ENCODE measurements around the gene ECSIT. TPM values are rescaled to one million over a fixed set of nuclear protein-coding genes. Genes with fewer than 3 reads are reported as not detected.

The ECSIT gene
- total and polyA plus RNA-seq, 2 experiments from 2014 or later = 36.6 to 66.5 TPM

DNA sequence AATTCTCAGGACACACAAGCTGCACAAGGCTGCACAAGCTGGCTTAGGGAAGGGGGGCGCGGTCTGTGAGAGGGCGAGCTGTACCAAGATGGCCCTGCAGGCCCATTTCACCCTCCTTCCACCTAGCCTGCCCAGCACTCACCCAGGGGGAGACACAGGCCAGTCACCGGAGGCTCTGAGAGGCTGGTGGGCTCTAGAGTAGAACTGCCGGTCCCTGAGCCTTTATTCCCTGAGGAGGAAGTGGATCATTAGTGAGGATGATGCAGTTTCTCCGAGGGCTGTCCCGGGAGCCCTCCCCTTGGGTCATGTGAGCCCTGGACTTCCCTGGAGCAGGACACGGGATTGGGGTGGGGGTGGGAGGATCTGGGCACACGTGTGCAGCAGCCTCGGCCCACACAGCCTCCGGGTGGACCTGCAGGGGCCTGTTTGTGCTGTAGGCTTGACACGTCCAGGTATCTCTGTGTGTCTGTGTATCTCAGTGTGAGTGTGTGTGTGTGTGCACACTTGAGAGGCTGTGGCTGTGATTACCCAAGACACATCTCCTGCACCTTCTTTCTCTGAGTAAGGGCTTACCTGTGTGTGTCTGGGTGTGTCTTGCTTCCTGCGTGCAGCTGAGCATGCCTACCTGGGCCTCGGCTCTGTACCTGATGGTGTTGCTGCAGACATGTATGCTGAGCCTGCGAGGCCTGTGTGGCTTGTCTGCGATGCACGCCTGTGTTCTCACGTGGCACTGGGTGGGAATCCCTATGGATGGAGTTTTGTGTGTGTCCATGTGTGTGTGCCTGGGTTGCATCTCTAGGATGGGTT lies 48.7 kb upstream of the ECSIT start, which contains the start of gene ACP5 (continued):
- TF ChIP-seq ZNF462 (CRISPR knock-in tag; IDR thresholded peaks at IDR 0.05) (no peak), POLR2AphosphoS5 (IDR thresholded peaks at IDR 0.05; ENCODE audit: low read depth) (no peak), ZNF114 (CRISPR knock-in tag; IDR thresholded peaks at IDR 0.05) (no peak), STAT1 (IDR thresholded peaks at IDR 0.05; ENCODE audit: unreplicated experiment) (no peak), ETS1 (IDR thresholded peaks at IDR 0.05) (no peak), REST (IDR thresholded peaks at IDR 0.05; ENCODE audit: unreplicated experiment) (no peak), ZNF331 (CRISPR knock-in tag; IDR thresholded peaks at IDR 0.05; ENCODE audit: low read depth) (no peak)

All from GM23338 (cell line).